DMS79 treated with DMSO at 0.1 percent for 48 hours (cell line): Measurements from ENCODE around the gene ZNF619.

Experiments used
- DNase-seq: peaks from one replicate; lab custom pipeline; 2025; lab: John Stamatoyannopoulos, UW

ZNF619 gene

DNA sequence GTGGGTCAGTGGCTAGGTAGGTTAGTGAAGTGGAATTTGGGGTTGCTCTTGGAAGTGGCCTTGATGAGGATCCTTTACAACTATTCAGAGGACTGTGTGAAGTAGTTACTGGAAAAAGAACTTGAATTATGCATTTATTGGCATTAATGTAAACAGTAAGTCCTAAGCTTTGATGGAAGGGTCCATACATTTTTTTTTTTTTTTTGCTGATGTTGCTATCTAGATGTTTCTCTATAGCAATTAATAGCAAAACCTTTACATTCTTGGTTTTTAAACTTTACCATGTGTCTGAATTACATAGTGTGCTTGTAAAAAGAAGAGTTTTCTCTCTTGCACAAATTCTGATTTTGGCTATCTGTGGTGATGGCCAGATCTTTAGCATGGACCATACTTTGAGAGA lies 57.4 kb downstream of the ZNF619 start:
- no peak for DNase-seq
